HEK293 (cell line): ENCODE data around the gene CCDC57.

ENCODE experiments used
- EGR2 ChIP-seq: fragments of 450-650 bp; formaldehyde crosslinking; IDR thresholded peaks from 2 replicates; pipeline ENCODE4 v1.5.1; 2016; ENCODE audit warnings: low read depth, missing biosample characterization, missing genetic modification characterization
- HIC1 ChIP-seq: fragments of 450-650 bp; formaldehyde crosslinking; IDR thresholded peaks from 2 replicates; pipeline ENCODE4 v1.5.1; 2016; ENCODE audit warnings: missing biosample characterization, missing genetic modification characterization
- HOXD13 ChIP-seq: sonication (generic); formaldehyde crosslinking; IDR thresholded peaks from 2 replicates; pipeline ENCODE4 v1.8.0; 2022; ENCODE audit warnings: missing genetic modification reagents, borderline replicate concordance
- IKZF3 ChIP-seq: fragments of 450-650 bp; IDR thresholded peaks from 2 replicates; pipeline ENCODE4 v1.5.0; 2018; ENCODE audit warnings: missing biosample characterization, mild to moderate bottlenecking, missing genetic modification characterization, moderate library complexity
- KLF9 ChIP-seq: fragments of 450-650 bp; formaldehyde crosslinking; IDR thresholded peaks from 2 replicates; pipeline ENCODE4 v1.5.1; 2016; ENCODE audit warnings: missing biosample characterization, missing genetic modification characterization, low read depth
- OVOL3 ChIP-seq: fragments of 450-650 bp; formaldehyde crosslinking; IDR thresholded peaks from 2 replicates; pipeline ENCODE4 v1.5.1; 2016; ENCODE audit warnings: missing biosample characterization, missing genetic modification characterization
- REPIN1 ChIP-seq: fragments of 450-650 bp; formaldehyde crosslinking; IDR thresholded peaks from 2 replicates; pipeline ENCODE4 v1.5.1; 2017; ENCODE audit warnings: missing biosample characterization, missing genetic modification characterization, low read depth
- SP7 ChIP-seq: fragments of 450-650 bp; formaldehyde crosslinking; IDR thresholded peaks from 2 replicates; pipeline ENCODE4 v1.5.1; 2016; ENCODE audit warnings: missing biosample characterization, missing genetic modification characterization
- ZBTB48 ChIP-seq: fragments of 450-650 bp; formaldehyde crosslinking; IDR thresholded peaks from 2 replicates; pipeline ENCODE4 v1.5.1; 2016; ENCODE audit warnings: missing biosample characterization, missing genetic modification characterization
- ZEB2 ChIP-seq: fragments of 450-650 bp; formaldehyde crosslinking; IDR thresholded peaks from 2 replicates; pipeline ENCODE4 v1.5.1; 2016; ENCODE audit warnings: missing biosample characterization, missing genetic modification characterization
- ZFP41 ChIP-seq: fragments of 450-650 bp; formaldehyde crosslinking; IDR thresholded peaks from 2 replicates; pipeline ENCODE4 v1.5.1; 2016; ENCODE audit warnings: missing biosample characterization, missing genetic modification characterization, borderline replicate concordance
- ZIC2 ChIP-seq: fragments of 450-650 bp; formaldehyde crosslinking; IDR thresholded peaks from 2 replicates; pipeline ENCODE4 v1.5.1; 2016; ENCODE audit warnings: missing biosample characterization, missing genetic modification characterization
- ZNF112 ChIP-seq: fragments of 450-650 bp; formaldehyde crosslinking; IDR thresholded peaks from 2 replicates; pipeline ENCODE4 v1.5.0; 2017; ENCODE audit warnings: missing biosample characterization, missing genetic modification characterization
- ZNF114 ChIP-seq: fragments of 450-650 bp; formaldehyde crosslinking; IDR thresholded peaks from 2 replicates; pipeline ENCODE4 v1.5.0; 2017; ENCODE audit warnings: missing biosample characterization, missing genetic modification characterization
- ZNF140 ChIP-seq: fragments of 450-650 bp; formaldehyde crosslinking; IDR thresholded peaks from 2 replicates; pipeline ENCODE4 v1.5.1; 2016; ENCODE audit warnings: missing biosample characterization, missing genetic modification characterization
- ZNF146 ChIP-seq: fragments of 450-650 bp; formaldehyde crosslinking; IDR thresholded peaks from 2 replicates; pipeline ENCODE4 v1.5.1; 2016; ENCODE audit warnings: missing biosample characterization, missing genetic modification characterization
- ZNF175 ChIP-seq: fragments of 450-650 bp; formaldehyde crosslinking; IDR thresholded peaks from 2 replicates; pipeline ENCODE4 v1.5.1; 2016; ENCODE audit warnings: missing biosample characterization, missing genetic modification characterization
- ZNF202 ChIP-seq: fragments of 450-650 bp; formaldehyde crosslinking; IDR thresholded peaks from 2 replicates; pipeline ENCODE4 v1.5.1; 2016; ENCODE audit warnings: missing biosample characterization, missing genetic modification characterization, borderline replicate concordance
- ZNF221 ChIP-seq: fragments of 450-650 bp; formaldehyde crosslinking; IDR thresholded peaks from 2 replicates; pipeline ENCODE4 v1.5.1; 2017; ENCODE audit warnings: missing biosample characterization, missing genetic modification characterization, borderline replicate concordance
- ZNF280C ChIP-seq: fragments of 450-650 bp; formaldehyde crosslinking; IDR thresholded peaks from 2 replicates; pipeline ENCODE4 v1.5.1; 2016; ENCODE audit warnings: missing biosample characterization, missing genetic modification characterization
- ZNF354C ChIP-seq: fragments of 450-650 bp; formaldehyde crosslinking; IDR thresholded peaks from 2 replicates; pipeline ENCODE4 v1.5.1; 2016; ENCODE audit warnings: missing biosample characterization, missing genetic modification characterization, low read depth, borderline replicate concordance
- ZNF366 ChIP-seq: fragments of 450-650 bp; formaldehyde crosslinking; conservative IDR thresholded peaks from 2 replicates; pipeline ENCODE4 v1.5.1; 2016; ENCODE audit warnings: missing biosample characterization, missing genetic modification characterization
- ZNF48 ChIP-seq: fragments of 450-650 bp; formaldehyde crosslinking; IDR thresholded peaks from 2 replicates; pipeline ENCODE4 v1.5.1; 2016; ENCODE audit warnings: missing biosample characterization, missing genetic modification characterization
- ZNF561 ChIP-seq: fragments of 450-650 bp; IDR thresholded peaks from 2 replicates; pipeline ENCODE4 v1.5.1; 2018; ENCODE audit warnings: missing biosample characterization, missing genetic modification characterization, borderline replicate concordance
- ZNF580 ChIP-seq: fragments of 450-650 bp; formaldehyde crosslinking; IDR thresholded peaks from 2 replicates; pipeline ENCODE4 v1.5.1; 2016; ENCODE audit warnings: missing biosample characterization, missing genetic modification characterization
- ZNF585B ChIP-seq: fragments of 450-650 bp; formaldehyde crosslinking; IDR thresholded peaks from 2 replicates; pipeline ENCODE4 v1.5.1; 2016; ENCODE audit warnings: missing biosample characterization, missing genetic modification characterization
- ZNF624 ChIP-seq: fragments of 450-650 bp; formaldehyde crosslinking; IDR thresholded peaks from 2 replicates; pipeline ENCODE4 v1.5.1; 2017; ENCODE audit warnings: missing biosample characterization, missing genetic modification characterization
- ZNF645 ChIP-seq: fragments of 450-650 bp; formaldehyde crosslinking; IDR thresholded peaks from 2 replicates; pipeline ENCODE4; 2016; ENCODE audit warnings: missing biosample characterization, missing genetic modification characterization
- ZNF654 ChIP-seq: fragments of 450-650 bp; formaldehyde crosslinking; IDR thresholded peaks from 2 replicates; pipeline ENCODE4 v1.5.1; 2016; ENCODE audit warnings: low read depth, missing biosample characterization, missing genetic modification characterization
- ZNF692 ChIP-seq: fragments of 450-650 bp; formaldehyde crosslinking; IDR thresholded peaks from 2 replicates; pipeline ENCODE4 v1.5.1; 2016; ENCODE audit warnings: missing biosample characterization, missing genetic modification characterization
- ZNF76 ChIP-seq: fragments of 450-650 bp; formaldehyde crosslinking; IDR thresholded peaks from 2 replicates; pipeline ENCODE4; 2016; ENCODE audit warnings: low read depth, missing biosample characterization, missing genetic modification characterization, borderline replicate concordance
- ZNF791 ChIP-seq: fragments of 450-650 bp; formaldehyde crosslinking; IDR thresholded peaks from 2 replicates; pipeline ENCODE4 v1.5.1; 2016; ENCODE audit warnings: missing biosample characterization, missing genetic modification characterization
- ZNF843 ChIP-seq: fragments of 450-650 bp; formaldehyde crosslinking; IDR thresholded peaks from 2 replicates; pipeline ENCODE4 v1.5.1; 2016; ENCODE audit warnings: missing biosample characterization, missing genetic modification characterization
- ZSCAN16 ChIP-seq: fragments of 450-650 bp; formaldehyde crosslinking; IDR thresholded peaks from 2 replicates; pipeline ENCODE4 v1.5.1; 2016; ENCODE audit warnings: missing biosample characterization, missing genetic modification characterization
- ZXDB ChIP-seq: fragments of 450-650 bp; formaldehyde crosslinking; IDR thresholded peaks from 2 replicates; pipeline ENCODE4 v1.5.1; 2016; ENCODE audit warnings: missing biosample characterization, missing genetic modification characterization

The CCDC57 gene

GRCh38 chr17:82205720-82206508 is 6.7 kb downstream of the CCDC57 start (continued):
- TF ChIP-seq IKZF3 (tag by site-specific recombination) (peak; percentile 48), REPIN1 (tag by site-specific recombination) (no peak), ZNF843 (no peak), ZNF221 (tag by site-specific recombination) (no peak), ZXDB (tag by site-specific recombination) (no peak; the same call in 1 of the 2 replicates), ZNF366 (tag by site-specific recombination) (0 out of 2 replicates have a peak, but pooled peaks have one; percentile 35), ZNF580 (tag by site-specific recombination) (no peak), ZNF112 (tag by site-specific recombination) (no peak), ZNF48 (tag by site-specific recombination) (no peak), ZBTB48 (tag by site-specific recombination) (no peak), OVOL3 (tag by site-specific recombination) (no peak), ZFP41 (tag by site-specific recombination) (no peak), ZNF692 (tag by site-specific recombination) (no peak), KLF9 (tag by site-specific recombination) (peak; percentile 63; the same call in 1 of the 2 replicates), ZNF585B (tag by site-specific recombination) (no peak), ZIC2 (peak; percentile 83), ZNF654 (tag by site-specific recombination) (peak; percentile 61), ZNF76 (no peak), ZNF561 (tag by site-specific recombination) (no peak), ZNF624 (tag by site-specific recombination) (no peak), ZSCAN16 (tag by site-specific recombination) (no peak), ZNF146 (no peak), ZNF114 (tag by site-specific recombination) (no peak), HOXD13 (CRISPR knock-in tag) (no peak), SP7 (tag by site-specific recombination) (peak; percentile 30; the same call in 1 of the 2 replicates), ZNF645 (tag by site-specific recombination) (no peak), ZNF175 (tag by site-specific recombination) (no peak), ZNF202 (tag by site-specific recombination) (no peak), ZNF791 (tag by site-specific recombination) (no peak), ZEB2 (peak; percentile 68), ZNF140 (tag by site-specific recombination) (no peak), HIC1 (tag by site-specific recombination) (no peak), ZNF280C (no peak), EGR2 (no peak), ZNF354C (tag by site-specific recombination) (no peak)
